ENCODE results near the gene SEMA3D.

GRCh38 chr7:85052894-85053293 is 134.0 kb downstream of the SEMA3D start:
- TF ChIP-seq CTCF (conservative IDR thresholded peaks at IDR 0.05; ENCODE audit: low read depth in 2 of 2) = no peak
- no peak for TF ChIP-seq EZH2 (IDR thresholded peaks at IDR 0.05; ENCODE audit: low read depth, unreplicated experiment)
- TF ChIP-seq POLR2AphosphoS5 (IDR thresholded peaks at IDR 0.05; ENCODE audit: low read depth) = no peak
- TF ChIP-seq EZH2phosphoT487 (IDR thresholded peaks at IDR 0.05; ENCODE audit: unreplicated experiment) = no peak
- TF ChIP-seq CREB1 (CRISPR knock-in tag; IDR thresholded peaks at IDR 0.05; ENCODE audit: low read depth) = no peak
- no peak for TF ChIP-seq ETS1 (IDR thresholded peaks at IDR 0.05)
- no peak for TF ChIP-seq REST (IDR thresholded peaks at IDR 0.05; ENCODE audit: unreplicated experiment)
- TF ChIP-seq STAT1 (IDR thresholded peaks at IDR 0.05; ENCODE audit: unreplicated experiment) = no peak
- TF ChIP-seq JUNB (IDR thresholded peaks at IDR 0.05; ENCODE audit: unreplicated experiment) = no peak
- TF ChIP-seq ZNF114 (CRISPR knock-in tag; IDR thresholded peaks at IDR 0.05) = no peak

Measured in GM23338 (cell line).